ENCODE data around the gene THBS1.

The THBS1 gene

DNA sequence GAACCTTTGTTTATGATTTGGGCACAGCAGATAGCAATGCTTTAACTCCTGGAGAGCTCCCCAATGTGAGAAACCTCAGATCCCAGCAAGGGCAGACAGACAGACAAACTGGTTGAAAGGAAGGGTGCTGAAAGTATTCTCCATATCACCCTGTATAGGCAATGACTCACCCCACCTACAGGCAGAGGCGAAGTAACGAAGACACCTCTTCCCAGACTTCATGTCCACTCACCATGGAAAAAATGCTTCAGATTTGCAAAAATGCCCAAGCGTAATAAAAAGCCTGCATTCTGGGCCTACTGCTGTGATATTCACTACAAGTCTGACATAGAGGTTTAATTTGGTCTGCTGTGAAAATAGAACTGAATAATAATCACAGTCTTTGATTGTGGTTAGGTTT lies 50.5 kb downstream of the THBS1 start:
- WGBS (ENCODE audit: insufficient coverage, insufficient read length), result no CpG with 5 or more reads among the region's 3 CpGs
- Histone ChIP-seq H3K9me3 (ENCODE audit: control insufficient read depth, insufficient read depth, low read length) (no peaks in the 10 kb centered on the region), H3K27me3 (ENCODE audit: control insufficient read depth, insufficient read depth, low read length) (no peaks in the 10 kb centered on the region), H3K4me3 (ENCODE audit: low read length) (no peak overlapping the region), H3K27ac (ENCODE audit: low read length) (no peak overlapping the region), H3K36me3 (ENCODE audit: control insufficient read depth, insufficient read depth, low read length) (no peaks in the 10 kb centered on the region), H3K4me1 (ENCODE audit: control insufficient read depth, insufficient read depth, low read length) (no peaks in the 10 kb centered on the region)
- DNase-seq (ENCODE audit: low read depth, low spot score), result no peak

- DNase-seq (ENCODE audit: low read depth, low spot score), result no peak
- H3K27ac ChIP-seq (ENCODE audit: low read length), result no peak overlapping the region
- no CpG with 5 or more reads among the region's 1 CpG for WGBS (ENCODE audit: insufficient coverage, insufficient read length)
- no peaks in the 10 kb centered on the region for H3K9me3 ChIP-seq (ENCODE audit: control insufficient read depth, insufficient read depth, low read length)
- H3K27me3 ChIP-seq (ENCODE audit: control insufficient read depth, insufficient read depth, low read length), result no peaks in the 10 kb centered on the region
- H3K4me1 ChIP-seq (ENCODE audit: control insufficient read depth, insufficient read depth, low read length), result no peaks in the 10 kb centered on the region
- H3K36me3 ChIP-seq (ENCODE audit: control insufficient read depth, insufficient read depth, low read length), result no peaks in the 10 kb centered on the region
- no peak overlapping the region for H3K4me3 ChIP-seq (ENCODE audit: low read length)
Observed at GRCh38 chr15:39638041-39638440, 57.2 kb downstream of the THBS1 start.

DNA sequence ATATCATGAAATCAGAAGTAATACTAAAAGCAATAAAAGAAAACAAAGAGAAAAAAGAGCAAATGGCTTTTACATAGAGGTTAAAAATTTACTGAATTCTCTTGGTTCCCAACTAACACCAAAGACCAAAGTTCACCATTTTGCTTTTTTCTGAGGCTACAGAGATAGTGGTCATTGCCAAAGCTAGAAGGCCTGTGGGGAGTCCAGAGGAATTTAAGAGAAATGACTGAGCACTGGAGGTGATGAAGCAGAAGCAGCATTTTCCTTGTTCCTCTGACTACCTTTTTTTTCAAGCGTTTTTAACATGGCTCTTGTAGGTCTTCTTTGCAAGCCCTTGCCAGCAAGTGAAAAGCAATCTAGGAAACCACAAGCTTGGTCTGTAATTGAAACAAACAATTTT lies 58.2 kb downstream of the THBS1 start:
- no peaks in the 10 kb centered on the region for H3K9me3 ChIP-seq (ENCODE audit: control insufficient read depth, insufficient read depth, low read length)
- H3K36me3 ChIP-seq (ENCODE audit: control insufficient read depth, insufficient read depth, low read length), result no peaks in the 10 kb centered on the region
- no peak overlapping the region for H3K27ac ChIP-seq (ENCODE audit: low read length)
- H3K27me3 ChIP-seq (ENCODE audit: control insufficient read depth, insufficient read depth, low read length), result no peaks in the 10 kb centered on the region
- H3K4me1 ChIP-seq (ENCODE audit: control insufficient read depth, insufficient read depth, low read length), result no peaks in the 10 kb centered on the region
- no peak overlapping the region for H3K4me3 ChIP-seq (ENCODE audit: low read length)
- WGBS (ENCODE audit: insufficient coverage, insufficient read length), result no CpG with 5 or more reads among the region's 1 CpG
- no peak for DNase-seq (ENCODE audit: low read depth, low spot score)

- no CpG with 5 or more reads among the region's 3 CpGs for WGBS (ENCODE audit: insufficient coverage, insufficient read length)
- H3K4me3 ChIP-seq (ENCODE audit: low read length), result no peak overlapping the region
- no peaks in the 10 kb centered on the region for H3K27me3 ChIP-seq (ENCODE audit: control insufficient read depth, insufficient read depth, low read length)
- no peaks in the 10 kb centered on the region for H3K36me3 ChIP-seq (ENCODE audit: control insufficient read depth, insufficient read depth, low read length)
- no peak for DNase-seq (ENCODE audit: low read depth, low spot score)
- 0 out of 2 replicates have a peak, but pooled peaks cover 2% of the 10 kb centered on the region for H3K4me1 ChIP-seq (ENCODE audit: control insufficient read depth, insufficient read depth, low read length)
- no peak overlapping the region for H3K27ac ChIP-seq (ENCODE audit: low read length)
- H3K9me3 ChIP-seq (ENCODE audit: control insufficient read depth, insufficient read depth, low read length), result no peaks in the 10 kb centered on the region
Observed at GRCh38 chr15:39640665-39641064, 59.8 kb downstream of the THBS1 start.

GRCh38 chr15:39641191-39641889 lies 60.5 kb downstream of the THBS1 start:
- H3K4me3 ChIP-seq (ENCODE audit: low read length), result no peak overlapping the region
- H3K9me3 ChIP-seq (ENCODE audit: control insufficient read depth, insufficient read depth, low read length), result no peaks in the 10 kb centered on the region
- DNase-seq (ENCODE audit: low read depth, low spot score), result no peak
- WGBS (ENCODE audit: insufficient coverage, insufficient read length), result no CpG with 5 or more reads among the region's 11 CpGs
- 0 out of 2 replicates have a peak, but pooled peaks cover 2% of the 10 kb centered on the region for H3K4me1 ChIP-seq (ENCODE audit: control insufficient read depth, insufficient read depth, low read length)
- no peaks in the 10 kb centered on the region for H3K27me3 ChIP-seq (ENCODE audit: control insufficient read depth, insufficient read depth, low read length)
- no peaks in the 10 kb centered on the region for H3K36me3 ChIP-seq (ENCODE audit: control insufficient read depth, insufficient read depth, low read length)
- H3K27ac ChIP-seq (ENCODE audit: low read length), result no peak overlapping the region

GRCh38 chr15:39642011-39642640 lies 61.2 kb downstream of the THBS1 start:
- WGBS (ENCODE audit: insufficient coverage, insufficient read length), result no CpG with 5 or more reads among the region's 5 CpGs
- Histone ChIP-seq H3K27me3 (ENCODE audit: control insufficient read depth, insufficient read depth, low read length) (no peaks in the 10 kb centered on the region), H3K9me3 (ENCODE audit: control insufficient read depth, insufficient read depth, low read length) (no peaks in the 10 kb centered on the region), H3K4me3 (ENCODE audit: low read length) (no peak overlapping the region), H3K36me3 (ENCODE audit: control insufficient read depth, insufficient read depth, low read length) (no peaks in the 10 kb centered on the region), H3K4me1 (ENCODE audit: control insufficient read depth, insufficient read depth, low read length) (0 out of 2 replicates have a peak, but pooled peaks cover 2% of the 10 kb centered on the region), H3K27ac (ENCODE audit: low read length) (no peak overlapping the region)
- no peak for DNase-seq (ENCODE audit: low read depth, low spot score)

GRCh38 chr15:39643727-39644126 lies 62.8 kb downstream of the THBS1 start:
- no CpG with 5 or more reads among the region's 1 CpG for WGBS (ENCODE audit: insufficient coverage, insufficient read length)
- no peaks in the 10 kb centered on the region for H3K9me3 ChIP-seq (ENCODE audit: control insufficient read depth, insufficient read depth, low read length)

DNA sequence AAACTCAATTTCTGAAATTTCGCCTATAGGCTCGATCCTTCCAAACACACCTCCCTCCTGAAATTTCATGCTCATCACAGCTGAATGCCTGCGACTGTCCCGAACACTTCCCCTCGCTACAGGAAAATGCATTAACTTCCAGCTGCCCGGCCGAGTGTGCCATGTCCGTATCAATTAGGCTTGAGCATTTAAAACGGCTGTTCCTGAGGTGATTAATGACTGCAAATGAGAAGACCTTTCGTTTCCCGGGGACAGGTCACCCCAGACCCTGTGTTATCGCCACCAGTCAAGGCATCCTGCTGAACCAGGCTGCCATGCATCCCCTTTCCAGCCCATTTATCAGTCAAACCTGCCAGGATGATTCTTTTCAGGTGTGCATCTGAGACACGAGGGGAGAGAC lies 63.3 kb downstream of the THBS1 start:
- Histone ChIP-seq H3K4me1 (ENCODE audit: control insufficient read depth, insufficient read depth, low read length) (0 out of 2 replicates have a peak, but pooled peaks cover 2% of the 10 kb centered on the region), H3K27me3 (ENCODE audit: control insufficient read depth, insufficient read depth, low read length) (no peaks in the 10 kb centered on the region), H3K36me3 (ENCODE audit: control insufficient read depth, insufficient read depth, low read length) (no peaks in the 10 kb centered on the region), H3K4me3 (ENCODE audit: low read length) (no peak overlapping the region), H3K27ac (ENCODE audit: low read length) (no peak overlapping the region), H3K9me3 (ENCODE audit: control insufficient read depth, insufficient read depth, low read length) (no peaks in the 10 kb centered on the region)
- no peak for DNase-seq (ENCODE audit: low read depth, low spot score)
- no CpG with 5 or more reads among the region's 13 CpGs for WGBS (ENCODE audit: insufficient coverage, insufficient read length)

More at GRCh38 chr15:39643727-39644126, 62.8 kb downstream of the THBS1 start:
- Histone ChIP-seq H3K27me3 (ENCODE audit: control insufficient read depth, insufficient read depth, low read length) (no peaks in the 10 kb centered on the region), H3K27ac (ENCODE audit: low read length) (no peak overlapping the region), H3K4me3 (ENCODE audit: low read length) (no peak overlapping the region), H3K36me3 (ENCODE audit: control insufficient read depth, insufficient read depth, low read length) (no peaks in the 10 kb centered on the region), H3K4me1 (ENCODE audit: control insufficient read depth, insufficient read depth, low read length) (0 out of 2 replicates have a peak, but pooled peaks cover 2% of the 10 kb centered on the region)
- no peak for DNase-seq (ENCODE audit: low read depth, low spot score)

GRCh38 chr15:39645138-39645975 lies 64.5 kb downstream of the THBS1 start:
- WGBS (ENCODE audit: insufficient coverage, insufficient read length), result no CpG with 5 or more reads among the region's 20 CpGs
- Histone ChIP-seq H3K27ac (ENCODE audit: low read length) (no peak overlapping the region), H3K9me3 (ENCODE audit: control insufficient read depth, insufficient read depth, low read length) (no peaks in the 10 kb centered on the region), H3K36me3 (ENCODE audit: control insufficient read depth, insufficient read depth, low read length) (no peaks in the 10 kb centered on the region), H3K4me3 (ENCODE audit: low read length) (no peak overlapping the region), H3K4me1 (ENCODE audit: control insufficient read depth, insufficient read depth, low read length) (0 out of 2 replicates have a peak, but pooled peaks cover 2% of the 10 kb centered on the region), H3K27me3 (ENCODE audit: control insufficient read depth, insufficient read depth, low read length) (no peaks in the 10 kb centered on the region)
- DNase-seq (ENCODE audit: low read depth, low spot score), result no peak

GRCh38 chr15:39645976-39646257 lies 65.0 kb downstream of the THBS1 start:
- Histone ChIP-seq H3K27ac (ENCODE audit: low read length) (no peak overlapping the region), H3K36me3 (ENCODE audit: control insufficient read depth, insufficient read depth, low read length) (no peaks in the 10 kb centered on the region), H3K4me3 (ENCODE audit: low read length) (no peak overlapping the region), H3K4me1 (ENCODE audit: control insufficient read depth, insufficient read depth, low read length) (0 out of 2 replicates have a peak, but pooled peaks cover 2% of the 10 kb centered on the region), H3K27me3 (ENCODE audit: control insufficient read depth, insufficient read depth, low read length) (no peaks in the 10 kb centered on the region), H3K9me3 (ENCODE audit: control insufficient read depth, insufficient read depth, low read length) (no peaks in the 10 kb centered on the region)
- DNase-seq (ENCODE audit: low read depth, low spot score), result no peak
- no CpG with 5 or more reads among the region's 2 CpGs for WGBS (ENCODE audit: insufficient coverage, insufficient read length)

Measured in iPS DF 6.9 (cell line).